Endothelial cell of umbilical vein (primary cell): ENCODE measurements around the gene IL15.

Experiments
- CTCF ChIP-seq, 2 donors: IDR thresholded peaks; 1 replicate in 1 of 2; 2 replicates in 1 of 2; pipeline ENCODE4 v1.5.1; 2011; ENCODE audit warnings: low read length in 2 of 2, mild to moderate bottlenecking in 2 of 2, moderate library complexity in 2 of 2, control low read depth in 1 of 2, inconsistent platforms in 1 of 2, low read depth in 1 of 2; ENCODE audit not compliant: insufficient read depth in 1 of 2; ENCODE audit errors: extremely low read depth in 1 of 2
- EZH2 ChIP-seq: IDR thresholded peaks from 2 replicates; pipeline ENCODE4 v1.6.1; 2012; ENCODE audit warnings: borderline replicate concordance, low read depth, mild to moderate bottlenecking, moderate library complexity, low read length, inconsistent platforms; ENCODE audit not compliant: severe bottlenecking
- GATA2 ChIP-seq: IDR thresholded peaks from 2 replicates; pipeline ENCODE4 v1.7.0; 2011; ENCODE audit warnings: low read depth, mild to moderate bottlenecking, moderate library complexity, mixed read lengths, low read length; ENCODE audit not compliant: insufficient read length, insufficient read depth
- JUN ChIP-seq: IDR thresholded peaks from 2 replicates; pipeline ENCODE4 v1.6.1; 2011; ENCODE audit warnings: borderline replicate concordance, low read depth; ENCODE audit not compliant: insufficient read length, insufficient read depth
- MYC ChIP-seq: IDR thresholded peaks from one replicate; pipeline ENCODE4 v1.6.1; 2011; ENCODE audit warnings: mild to moderate bottlenecking, low read depth, low read length
- POLR2A ChIP-seq: IDR thresholded peaks from 2 replicates; pipeline ENCODE4 v1.6.1; 2012; ENCODE audit warnings: low read depth, mild to moderate bottlenecking, control low read depth, low read length
- POLR2AphosphoS5 ChIP-seq: IDR thresholded peaks from 2 replicates; pipeline ENCODE4 v1.6.1; 2012; ENCODE audit warnings: low read depth, mild to moderate bottlenecking, control low read depth, low read length, moderate library complexity; ENCODE audit not compliant: insufficient read depth

GRCh38 chr4:141625023-141625422 lies 11.4 kb upstream of the IL15 start:
- TF ChIP-seq EZH2 (no peak), CTCF (IDR thresholded peaks at IDR 0.05; ENCODE audit: extremely low read depth in 1 of 2, insufficient read depth in 1 of 2, low read depth in 1 of 2, low read length in 2 of 2) (no peak), POLR2A (no peak), MYC (no peak), GATA2 (no peak), JUN (no peak), POLR2AphosphoS5 (no peak)
